Measurements from ENCODE around the gene PLA2G15.

Gene PLA2G15

GRCh38 chr16:68306633-68307032, 61.5 kb downstream of the PLA2G15 start:
- Mint-ChIP-seq H3K9me3 (ENCODE audit: low read depth) (no peaks in the 10 kb centered on the region), H3K4me3 (no peak overlapping the region), H3K36me3 (peaks cover 14% of the 10 kb centered on the region), H3K27me3 (no peaks in the 10 kb centered on the region), H3K4me1 (ENCODE audit: low read depth) (peaks cover 28% of the 10 kb centered on the region), H3K27ac (peak overlapping the region; percentile 50)

DNA sequence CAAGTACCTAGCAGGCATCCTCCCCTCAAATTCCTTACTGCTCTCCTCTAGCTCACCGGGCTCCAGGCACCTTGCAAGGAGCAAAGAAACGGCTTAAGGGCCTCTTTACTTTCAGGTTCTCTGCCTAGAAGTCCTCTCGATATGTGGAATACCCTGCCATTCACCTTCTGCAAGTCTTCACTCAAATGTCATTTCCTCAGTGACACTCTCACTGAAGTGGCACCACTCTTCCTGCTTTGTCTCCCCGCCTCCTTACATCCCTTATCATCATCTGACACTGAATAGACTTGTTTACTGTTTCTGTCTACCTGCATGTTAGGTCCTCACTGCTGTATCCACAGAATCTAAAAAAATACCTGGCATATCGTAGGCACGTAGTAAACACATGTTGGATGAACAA, 64.6 kb downstream of the PLA2G15 start:
- Mint-ChIP-seq H3K9me3 (ENCODE audit: low read depth) (no peaks in the 10 kb centered on the region), H3K4me1 (ENCODE audit: low read depth) (peaks cover 44% of the 10 kb centered on the region), H3K27ac (peak overlapping the region; percentile 98), H3K4me3 (peak overlapping the region; percentile 99), H3K27me3 (no peaks in the 10 kb centered on the region), H3K36me3 (peaks cover 10% of the 10 kb centered on the region)

- Mint-ChIP-seq H3K27me3 (no peaks in the 10 kb centered on the region), H3K9me3 (ENCODE audit: low read depth) (no peaks in the 10 kb centered on the region), H3K27ac (peak overlapping the region; percentile 98), H3K4me3 (peak overlapping the region; percentile 99), H3K4me1 (ENCODE audit: low read depth) (peaks cover 47% of the 10 kb centered on the region), H3K36me3 (peaks cover 10% of the 10 kb centered on the region)
Observed at GRCh38 chr16:68310437-68310773, 65.2 kb downstream of the PLA2G15 start.
